Activated naive CD4-positive, alpha-beta T cell treated with anti-CD3 and anti-CD28 coated beads, Interleukin-2, amount 50 U/mL, for 24 hours (primary cell): Measurements from ENCODE around the gene MEGF9.

Experiments used
- H3K27ac Mint-ChIP-seq: one replicate; pipeline ENCODE4 v1.8.0; 2021; ENCODE audit warnings: mild to moderate bottlenecking, mixed read lengths
- H3K27me3 Mint-ChIP-seq: one replicate; pipeline ENCODE4 v1.8.0; 2021; ENCODE audit warnings: mixed read lengths
- H3K36me3 Mint-ChIP-seq: one replicate; pipeline ENCODE4 v1.8.0; 2021; ENCODE audit warnings: mixed read lengths
- H3K4me1 Mint-ChIP-seq: one replicate; pipeline ENCODE4 v1.8.0; 2021; ENCODE audit warnings: mixed read lengths
- H3K4me3 Mint-ChIP-seq: one replicate; pipeline ENCODE4 v1.8.0; 2021; ENCODE audit warnings: mild to moderate bottlenecking, mixed read lengths
- H3K9me3 Mint-ChIP-seq: one replicate; pipeline ENCODE4 v1.8.0; 2021; ENCODE audit warnings: mixed read lengths

The MEGF9 gene

DNA sequence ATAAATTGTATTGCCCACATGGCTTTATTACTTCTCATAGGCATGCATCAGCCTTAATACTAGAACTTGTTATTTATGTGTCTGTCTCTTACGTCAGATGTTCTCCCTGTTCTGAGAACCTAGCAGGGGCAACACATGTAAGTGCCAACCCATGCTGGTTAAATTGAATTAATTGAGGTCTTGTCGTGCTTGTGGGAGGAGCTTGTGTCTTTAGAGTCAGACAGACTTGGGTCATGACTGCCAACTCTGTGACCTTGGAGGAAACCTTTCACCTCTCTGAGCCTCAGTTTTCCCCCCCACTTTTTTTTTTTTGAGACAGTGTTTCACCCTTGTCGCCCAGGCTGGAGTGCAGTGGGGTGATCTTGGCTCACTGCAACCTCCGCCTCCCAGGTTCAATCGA, 2.2 kb upstream of the MEGF9 start:
- H3K4me1 Mint-ChIP-seq: peaks cover 22% of the 10 kb centered on the region
- H3K4me3 Mint-ChIP-seq: no peak overlapping the region
- no peaks in the 10 kb centered on the region for H3K9me3 Mint-ChIP-seq
- H3K27ac Mint-ChIP-seq: no peak overlapping the region
- H3K36me3 Mint-ChIP-seq: no peaks in the 10 kb centered on the region
- H3K27me3 Mint-ChIP-seq: no peaks in the 10 kb centered on the region

GRCh38 chr9:120715389-120715924, 1.2 kb upstream of the MEGF9 start:
- H3K4me1 Mint-ChIP-seq: peaks cover 32% of the 10 kb centered on the region
- no peaks in the 10 kb centered on the region for H3K27me3 Mint-ChIP-seq
- no peaks in the 10 kb centered on the region for H3K9me3 Mint-ChIP-seq
- no peaks in the 10 kb centered on the region for H3K36me3 Mint-ChIP-seq
- H3K27ac Mint-ChIP-seq: no peak overlapping the region
- H3K4me3 Mint-ChIP-seq: peak overlapping the region; percentile 85

- Mint-ChIP-seq H3K27me3 (no peaks in the 10 kb centered on the region), H3K36me3 (no peaks in the 10 kb centered on the region), H3K27ac (peak overlapping the region; percentile 68), H3K4me3 (peak overlapping the region; percentile 85), H3K4me1 (peaks cover 33% of the 10 kb centered on the region), H3K9me3 (no peaks in the 10 kb centered on the region)
Measured at GRCh38 chr9:120714846-120715388, 647 bp upstream of the MEGF9 start.

DNA sequence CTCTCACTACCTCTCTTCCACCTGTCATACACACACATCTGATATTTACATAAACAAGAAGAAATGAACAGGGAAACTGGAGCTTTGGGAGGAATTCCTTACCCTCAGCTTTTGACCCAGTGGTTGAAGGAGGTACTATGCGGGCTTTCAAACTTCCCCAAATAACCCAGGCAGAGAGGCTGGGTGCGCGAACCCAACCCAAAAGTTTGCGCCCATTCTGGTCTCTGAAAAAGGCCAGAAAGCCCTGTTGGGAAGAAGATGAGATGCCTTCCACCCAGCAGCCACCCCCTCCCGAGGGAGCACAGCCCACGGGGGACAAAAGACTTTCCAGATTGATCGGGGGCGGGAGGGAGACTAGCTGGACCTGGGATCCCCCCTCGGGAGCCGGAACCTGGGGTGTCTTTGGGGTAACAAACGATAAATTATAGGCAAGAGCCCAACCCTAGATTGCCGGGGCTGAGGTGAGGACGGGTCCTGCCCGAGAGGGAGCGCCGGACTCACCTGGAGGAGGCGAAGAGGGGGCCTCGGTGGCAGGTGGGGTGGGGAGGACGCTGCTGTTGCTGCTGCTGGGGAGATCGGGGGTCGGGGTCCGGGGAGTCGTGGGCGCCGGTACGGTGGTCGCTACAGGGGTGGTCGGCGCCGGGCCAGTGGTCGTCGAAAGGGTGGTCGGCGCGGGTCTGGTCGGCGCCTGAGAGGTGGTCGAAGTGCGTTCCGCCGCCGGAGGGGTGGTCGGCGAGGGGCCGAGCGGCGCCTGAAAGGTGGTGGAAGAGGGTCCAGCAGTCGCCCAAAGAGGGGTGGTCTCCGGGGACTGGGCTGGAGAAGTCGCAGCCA, 798 bp downstream of the MEGF9 start:
- no peaks in the 10 kb centered on the region for H3K27me3 Mint-ChIP-seq
- H3K36me3 Mint-ChIP-seq: no peaks in the 10 kb centered on the region
- peak overlapping the region; percentile 37 for H3K27ac Mint-ChIP-seq
- peaks cover 39% of the 10 kb centered on the region for H3K4me1 Mint-ChIP-seq
- peak overlapping the region; percentile 89 for H3K4me3 Mint-ChIP-seq
- H3K9me3 Mint-ChIP-seq: no peaks in the 10 kb centered on the region

DNA sequence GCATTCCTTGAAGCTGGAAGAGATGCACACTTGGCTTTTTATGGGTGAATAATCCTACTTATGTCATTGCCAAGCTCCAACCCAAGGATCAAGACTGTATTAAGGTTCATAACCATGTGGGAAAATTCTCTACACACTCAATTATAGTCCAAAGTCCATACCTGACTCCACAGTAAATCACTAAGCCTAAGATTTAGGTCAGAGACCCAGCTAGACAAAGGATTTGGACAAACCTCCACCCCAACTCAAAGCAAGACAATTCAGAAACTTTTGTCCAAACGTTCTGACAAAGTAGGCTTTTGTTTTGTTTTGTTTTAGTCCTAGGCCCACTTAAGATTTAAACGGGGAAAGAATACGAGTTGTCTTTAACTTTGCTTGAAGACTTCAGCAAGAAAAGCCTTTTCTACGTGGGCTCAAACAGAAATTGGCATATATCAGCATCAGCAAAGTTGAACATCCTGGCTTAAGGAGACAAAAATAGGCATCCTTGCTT, 1.7 kb downstream of the MEGF9 start:
- Mint-ChIP-seq H3K4me1 (peaks cover 39% of the 10 kb centered on the region), H3K36me3 (no peaks in the 10 kb centered on the region), H3K9me3 (no peaks in the 10 kb centered on the region), H3K27me3 (no peaks in the 10 kb centered on the region), H3K4me3 (peak overlapping the region; percentile 89), H3K27ac (peak overlapping the region; percentile 37)

DNA sequence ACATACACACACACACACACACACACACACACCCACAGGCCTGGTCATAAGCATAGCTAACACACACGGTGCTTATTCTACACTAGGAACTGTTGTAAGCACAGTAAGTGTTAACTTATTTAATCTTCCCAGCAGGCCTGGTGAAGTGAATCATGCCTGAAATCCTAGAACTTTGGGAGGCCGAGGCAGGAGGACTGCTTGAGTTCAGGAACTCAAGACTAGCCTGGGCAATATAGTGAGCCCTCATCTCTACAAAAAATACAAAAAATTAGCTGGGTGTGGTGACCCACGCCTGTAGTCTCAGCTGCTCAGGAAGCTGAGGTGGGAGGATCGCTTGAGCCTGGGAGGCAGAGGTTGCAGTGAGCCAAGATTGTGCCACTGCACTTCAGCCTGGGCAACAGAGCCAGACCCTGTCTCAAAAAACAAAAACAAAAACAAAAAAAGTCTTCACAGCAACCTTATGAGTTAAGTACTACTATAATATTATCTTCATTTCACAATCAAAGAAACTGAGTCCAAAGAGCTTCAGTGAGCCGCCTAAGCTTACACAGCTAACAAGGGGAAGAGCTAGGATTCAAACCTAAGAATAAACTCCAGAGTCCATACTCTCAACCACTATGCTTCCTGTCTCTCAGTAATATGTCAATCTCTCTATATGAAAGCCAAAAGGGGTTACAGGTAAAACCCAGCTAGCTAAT, 2.3 kb downstream of the MEGF9 start:
- H3K27ac Mint-ChIP-seq: peak overlapping the region; percentile 37
- H3K27me3 Mint-ChIP-seq: no peaks in the 10 kb centered on the region
- H3K4me1 Mint-ChIP-seq: peaks cover 45% of the 10 kb centered on the region
- H3K9me3 Mint-ChIP-seq: no peaks in the 10 kb centered on the region
- no peaks in the 10 kb centered on the region for H3K36me3 Mint-ChIP-seq
- H3K4me3 Mint-ChIP-seq: peak overlapping the region; percentile 89

DNA sequence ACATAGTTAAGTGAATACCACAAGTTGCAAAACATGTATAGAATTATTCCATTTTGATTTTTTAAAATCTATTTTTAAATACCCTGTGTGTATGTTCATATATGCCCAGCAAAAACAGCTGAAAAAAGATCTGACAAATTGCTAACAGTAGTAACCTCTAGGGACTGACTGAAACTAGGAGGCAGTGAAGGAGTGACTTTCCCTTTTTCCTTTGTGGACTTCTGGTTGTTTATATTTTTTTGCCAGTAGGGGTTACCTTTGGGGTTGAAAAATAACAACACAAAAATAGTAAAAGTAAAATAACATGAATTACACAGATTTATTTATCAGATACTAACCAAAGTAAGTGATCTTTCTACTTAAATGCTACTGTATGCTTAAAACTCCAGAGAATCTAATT, 2.9 kb downstream of the MEGF9 start:
- no peaks in the 10 kb centered on the region for H3K9me3 Mint-ChIP-seq
- peak overlapping the region; percentile 37 for H3K27ac Mint-ChIP-seq
- H3K4me3 Mint-ChIP-seq: peak overlapping the region; percentile 39
- peaks cover 49% of the 10 kb centered on the region for H3K4me1 Mint-ChIP-seq
- H3K27me3 Mint-ChIP-seq: no peaks in the 10 kb centered on the region
- H3K36me3 Mint-ChIP-seq: no peaks in the 10 kb centered on the region

- no peaks in the 10 kb centered on the region for H3K27me3 Mint-ChIP-seq
- peaks cover 57% of the 10 kb centered on the region for H3K4me1 Mint-ChIP-seq
- peak overlapping the region; percentile 88 for H3K27ac Mint-ChIP-seq
Measured at GRCh38 chr9:120710110-120710981, 3.9 kb downstream of the MEGF9 start.

GRCh38 chr9:120708526-120709224, 5.6 kb downstream of the MEGF9 start:
- Mint-ChIP-seq H3K36me3 (peaks cover 6% of the 10 kb centered on the region), H3K27me3 (no peaks in the 10 kb centered on the region), H3K4me3 (peak overlapping the region; percentile 51), H3K9me3 (no peaks in the 10 kb centered on the region), H3K4me1 (peaks cover 59% of the 10 kb centered on the region), H3K27ac (no peak overlapping the region)

More at GRCh38 chr9:120710110-120710981, 3.9 kb downstream of the MEGF9 start:
- Mint-ChIP-seq H3K4me3 (peak overlapping the region; percentile 83), H3K36me3 (no peaks in the 10 kb centered on the region), H3K9me3 (no peaks in the 10 kb centered on the region)

- H3K27ac Mint-ChIP-seq: no peak overlapping the region
- H3K4me3 Mint-ChIP-seq: no peak overlapping the region
- H3K9me3 Mint-ChIP-seq: no peaks in the 10 kb centered on the region
- peaks cover 48% of the 10 kb centered on the region for H3K4me1 Mint-ChIP-seq
- H3K36me3 Mint-ChIP-seq: peaks cover 6% of the 10 kb centered on the region
- H3K27me3 Mint-ChIP-seq: no peaks in the 10 kb centered on the region
Measured at GRCh38 chr9:120707170-120707569, 7.1 kb downstream of the MEGF9 start.

- H3K27ac Mint-ChIP-seq: no peak overlapping the region
- peaks cover 6% of the 10 kb centered on the region for H3K36me3 Mint-ChIP-seq
- H3K9me3 Mint-ChIP-seq: no peaks in the 10 kb centered on the region
- H3K4me1 Mint-ChIP-seq: peaks cover 32% of the 10 kb centered on the region
- no peaks in the 10 kb centered on the region for H3K27me3 Mint-ChIP-seq
- H3K4me3 Mint-ChIP-seq: no peak overlapping the region
Measured at GRCh38 chr9:120705174-120705573, 9.1 kb downstream of the MEGF9 start.

DNA sequence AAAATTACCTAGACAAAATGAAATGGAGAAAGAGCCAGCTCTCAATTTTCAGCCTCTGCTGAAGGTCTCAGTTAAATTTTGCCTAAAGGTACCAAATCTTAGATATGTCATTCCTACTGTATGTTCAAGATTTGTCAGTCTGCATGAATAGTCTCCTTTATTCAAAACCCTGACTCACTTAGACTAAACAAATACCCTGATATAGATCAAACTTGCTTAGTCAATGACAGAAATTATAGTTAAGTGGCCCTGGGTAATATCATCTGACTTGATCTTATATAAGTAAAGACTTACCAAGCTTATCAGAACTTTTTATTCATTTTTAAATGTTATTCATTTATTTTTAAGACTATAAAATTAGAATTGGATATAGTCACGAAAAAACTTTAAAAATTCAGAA, 12.2 kb downstream of the MEGF9 start:
- Mint-ChIP-seq H3K36me3 (peaks cover 6% of the 10 kb centered on the region), H3K4me3 (no peak overlapping the region), H3K4me1 (peaks cover 27% of the 10 kb centered on the region)

DNA sequence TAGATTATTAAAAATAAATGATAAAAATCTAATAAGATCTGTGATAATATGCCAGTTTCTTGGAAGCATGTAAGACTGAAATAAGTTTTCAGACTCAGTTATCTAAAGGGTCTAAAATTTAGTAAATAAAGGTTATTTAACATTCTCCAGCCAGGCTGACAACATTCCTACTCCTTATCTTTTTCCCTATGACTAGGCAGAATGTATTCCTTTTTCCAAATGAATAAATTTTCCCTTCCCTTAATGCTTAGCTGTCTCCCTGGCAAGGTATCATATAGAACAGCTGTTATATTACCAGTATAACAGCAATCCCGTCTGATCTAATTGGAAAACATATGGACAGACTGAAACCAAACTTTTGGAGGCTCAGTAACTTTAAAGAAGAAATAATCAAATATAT, 13.0 kb downstream of the MEGF9 start:
- H3K4me1 Mint-ChIP-seq: peaks cover 28% of the 10 kb centered on the region
- no peaks in the 10 kb centered on the region for H3K9me3 Mint-ChIP-seq
- no peak overlapping the region for H3K4me3 Mint-ChIP-seq
- H3K36me3 Mint-ChIP-seq: peaks cover 6% of the 10 kb centered on the region
- no peaks in the 10 kb centered on the region for H3K27me3 Mint-ChIP-seq
- no peak overlapping the region for H3K27ac Mint-ChIP-seq

More for the DNA sequence above, 12.2 kb downstream of the MEGF9 start:
- no peaks in the 10 kb centered on the region for H3K27me3 Mint-ChIP-seq
- H3K27ac Mint-ChIP-seq: no peak overlapping the region
- H3K9me3 Mint-ChIP-seq: no peaks in the 10 kb centered on the region

DNA sequence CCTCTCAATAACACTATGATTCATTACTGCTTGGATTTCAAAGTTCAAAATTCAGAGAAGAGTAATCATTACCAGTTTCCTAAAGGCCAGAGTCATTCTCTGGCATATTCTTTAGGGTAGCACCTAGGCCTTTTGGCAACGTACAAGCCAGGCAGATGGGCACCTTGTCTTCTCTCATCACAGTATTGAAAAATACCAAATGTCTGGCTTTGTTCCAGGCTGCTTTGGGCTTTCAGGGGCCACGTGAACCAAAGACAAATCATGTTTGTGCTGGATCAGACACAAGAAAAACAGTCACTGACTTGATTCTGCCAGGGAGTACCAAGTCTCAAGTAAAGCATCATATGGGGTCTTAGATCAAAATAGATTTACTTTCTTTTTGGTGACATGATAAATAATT, 15.5 kb downstream of the MEGF9 start:
- no peak overlapping the region for H3K27ac Mint-ChIP-seq
- no peak overlapping the region for H3K4me3 Mint-ChIP-seq

More for the DNA sequence above, 15.5 kb downstream of the MEGF9 start:
- no peaks in the 10 kb centered on the region for H3K27me3 Mint-ChIP-seq
- no peaks in the 10 kb centered on the region for H3K36me3 Mint-ChIP-seq
- no peaks in the 10 kb centered on the region for H3K9me3 Mint-ChIP-seq
- peaks cover 27% of the 10 kb centered on the region for H3K4me1 Mint-ChIP-seq
